ENCODE measurements around the gene MDP1. TPM values are rescaled to one million over a fixed set of nuclear protein-coding genes. Genes with fewer than 3 reads are reported as not detected.

MDP1 gene
- total RNA-seq, 1 donor from 2014 or later, result 18.4 TPM

DNA sequence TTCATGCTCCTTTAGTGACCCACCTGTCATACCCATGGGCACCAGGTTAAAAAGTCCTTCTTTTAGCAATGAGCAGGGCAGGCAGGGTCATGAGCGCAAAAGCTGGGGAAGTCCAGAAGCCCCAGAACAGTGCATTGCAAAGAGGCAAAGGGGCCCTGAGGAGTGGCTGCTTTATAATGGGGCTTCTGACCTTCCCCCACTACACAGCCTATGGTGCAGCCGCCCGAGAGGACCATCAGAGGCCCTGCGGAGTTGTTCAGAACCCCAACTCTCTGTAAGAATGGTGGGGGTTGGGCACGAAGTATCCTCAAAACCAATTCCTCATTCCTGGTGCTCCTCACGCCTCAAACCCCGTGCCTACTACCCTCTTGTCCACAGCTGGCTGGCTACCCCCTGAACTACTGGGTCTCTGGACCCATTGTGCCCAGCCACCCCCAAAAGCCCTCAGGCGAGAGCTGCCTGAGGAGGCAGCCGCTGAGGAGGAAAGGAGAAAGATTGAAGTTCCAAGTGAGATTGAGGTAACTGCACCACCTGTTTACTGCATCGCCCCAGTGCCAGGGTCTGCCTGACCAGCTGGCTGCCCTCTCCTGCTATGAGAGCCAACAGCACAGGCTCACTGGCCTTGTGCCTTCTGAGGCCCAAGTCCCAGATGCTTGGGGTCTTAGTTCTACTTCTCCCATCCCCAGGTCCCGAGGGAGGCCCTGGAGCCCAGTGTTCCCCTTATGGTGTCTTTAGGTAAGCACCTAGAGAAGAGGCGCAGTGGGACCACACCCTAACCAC lies 37.3 kb downstream of the MDP1 start:
- H3K9me3 Mint-ChIP-seq, result no peaks in the 10 kb centered on the region
- no peak for DNase-seq (ENCODE audit: low spot score in 2 of 2, unreplicated experiment in 2 of 2)
- peaks cover 30% of the 10 kb centered on the region for H3K36me3 Mint-ChIP-seq
- peak overlapping the region; percentile 66 for H3K27ac Mint-ChIP-seq
- peaks cover 32% of the 10 kb centered on the region for H3K4me1 Mint-ChIP-seq
- TF ChIP-seq, protein P1, sequence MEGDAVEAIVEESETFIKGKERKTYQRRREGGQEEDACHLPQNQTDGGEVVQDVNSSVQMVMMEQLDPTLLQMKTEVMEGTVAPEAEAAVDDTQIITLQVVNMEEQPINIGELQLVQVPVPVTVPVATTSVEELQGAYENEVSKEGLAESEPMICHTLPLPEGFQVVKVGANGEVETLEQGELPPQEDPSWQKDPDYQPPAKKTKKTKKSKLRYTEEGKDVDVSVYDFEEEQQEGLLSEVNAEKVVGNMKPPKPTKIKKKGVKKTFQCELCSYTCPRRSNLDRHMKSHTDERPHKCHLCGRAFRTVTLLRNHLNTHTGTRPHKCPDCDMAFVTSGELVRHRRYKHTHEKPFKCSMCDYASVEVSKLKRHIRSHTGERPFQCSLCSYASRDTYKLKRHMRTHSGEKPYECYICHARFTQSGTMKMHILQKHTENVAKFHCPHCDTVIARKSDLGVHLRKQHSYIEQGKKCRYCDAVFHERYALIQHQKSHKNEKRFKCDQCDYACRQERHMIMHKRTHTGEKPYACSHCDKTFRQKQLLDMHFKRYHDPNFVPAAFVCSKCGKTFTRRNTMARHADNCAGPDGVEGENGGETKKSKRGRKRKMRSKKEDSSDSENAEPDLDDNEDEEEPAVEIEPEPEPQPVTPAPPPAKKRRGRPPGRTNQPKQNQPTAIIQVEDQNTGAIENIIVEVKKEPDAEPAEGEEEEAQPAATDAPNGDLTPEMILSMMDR (IDR thresholded peaks at IDR 0.05; ENCODE audit: unreplicated experiment), result no peak
- H3K4me3 Mint-ChIP-seq, result no peak overlapping the region
- H3K27me3 Mint-ChIP-seq (ENCODE audit: low read depth), result no peaks in the 10 kb centered on the region

DNA sequence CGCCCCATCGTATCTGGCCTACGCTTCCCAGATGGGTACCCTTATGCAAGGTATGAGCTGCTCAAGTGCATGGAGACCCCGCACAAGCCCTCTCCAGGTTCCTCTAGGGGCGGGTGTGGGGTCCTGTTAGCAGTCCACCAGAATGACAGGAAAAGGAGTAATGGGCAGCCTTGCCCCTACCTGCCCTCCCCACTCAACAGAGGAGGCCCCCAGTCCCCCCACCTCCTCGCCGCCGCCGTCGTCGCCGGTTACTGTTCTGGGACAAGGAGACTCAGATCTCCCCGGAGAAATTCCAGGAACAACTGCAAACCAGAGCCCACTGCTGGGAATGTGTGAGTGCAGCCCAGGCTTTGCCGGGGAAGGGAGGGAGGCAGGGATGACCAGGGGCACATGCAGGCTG lies 38.0 kb downstream of the MDP1 start:
- Mint-ChIP-seq H3K4me3 (no peak overlapping the region), H3K27ac (peak overlapping the region; percentile 59), H3K4me1 (peaks cover 39% of the 10 kb centered on the region), H3K27me3 (ENCODE audit: low read depth) (no peaks in the 10 kb centered on the region), H3K9me3 (no peaks in the 10 kb centered on the region), H3K36me3 (peaks cover 26% of the 10 kb centered on the region)
- TF ChIP-seq, protein P1 (IDR thresholded peaks at IDR 0.05; ENCODE audit: unreplicated experiment), result no peak
- no peak for DNase-seq (ENCODE audit: low spot score in 2 of 2, unreplicated experiment in 2 of 2)

DNA sequence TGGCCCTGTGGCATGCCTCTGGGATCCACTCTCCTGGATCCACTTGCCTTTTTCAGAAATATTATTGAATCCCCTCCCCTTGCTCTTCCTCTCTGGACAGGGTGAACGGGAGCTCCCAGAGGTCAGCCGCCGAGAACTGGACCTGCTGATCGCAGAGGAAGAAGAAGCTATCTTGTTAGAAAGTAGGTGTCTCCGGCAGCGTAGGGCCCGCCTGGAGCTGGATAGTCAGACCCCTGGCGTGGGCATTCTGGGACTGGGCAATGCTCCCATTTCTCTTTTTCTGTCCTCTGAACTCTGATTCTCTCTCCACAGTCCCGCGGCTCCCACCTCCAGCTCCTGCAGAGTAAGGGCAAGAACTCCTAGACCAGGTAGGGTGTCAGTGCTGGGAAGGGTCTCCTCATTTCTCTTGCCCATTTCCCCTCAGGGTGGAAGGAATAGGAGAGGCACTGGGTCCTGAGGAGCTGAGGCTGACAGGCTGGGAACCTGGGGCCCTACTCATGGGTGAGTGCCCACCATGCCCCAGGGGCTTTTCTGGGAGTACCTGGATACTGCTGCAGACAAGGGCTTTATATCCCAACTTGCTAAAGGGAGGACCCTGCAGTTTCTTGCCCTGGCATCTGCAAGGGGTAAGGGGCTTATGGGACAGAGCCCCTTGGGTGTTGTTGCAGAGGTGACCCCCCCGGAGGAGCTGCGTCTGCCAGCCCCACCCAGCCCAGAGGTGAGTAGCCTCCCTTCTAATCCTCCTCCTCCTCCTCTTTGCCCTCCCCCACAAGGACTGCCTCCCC lies 38.6 kb downstream of the MDP1 start:
- Mint-ChIP-seq H3K4me1 (peaks cover 43% of the 10 kb centered on the region), H3K27ac (peak overlapping the region; percentile 82), H3K9me3 (no peaks in the 10 kb centered on the region), H3K36me3 (peaks cover 26% of the 10 kb centered on the region), H3K4me3 (peak overlapping the region; percentile 30), H3K27me3 (ENCODE audit: low read depth) (no peaks in the 10 kb centered on the region)
- DNase-seq (ENCODE audit: low spot score in 2 of 2, unreplicated experiment in 2 of 2), result no peak
- TF ChIP-seq, protein P1 (IDR thresholded peaks at IDR 0.05; ENCODE audit: unreplicated experiment), result no peak

DNA sequence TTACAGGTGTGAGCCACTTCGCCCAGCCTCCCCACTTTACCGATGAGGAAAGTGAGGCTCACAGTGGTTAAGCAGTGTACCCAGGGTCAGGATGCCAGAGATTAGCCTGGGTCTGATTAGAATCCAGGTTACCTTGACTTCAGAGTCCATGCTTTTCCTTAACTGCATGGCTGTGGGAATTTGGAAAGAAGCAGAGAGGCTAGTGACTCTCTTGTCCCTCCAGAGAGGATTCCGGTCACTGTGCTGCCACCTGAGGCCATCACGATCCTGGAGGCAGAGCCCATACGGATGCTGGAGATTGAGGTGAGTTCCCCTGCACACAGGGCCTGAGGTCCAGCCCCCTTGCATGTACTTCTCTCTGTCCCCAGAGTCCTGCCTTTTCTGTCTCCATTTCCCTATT lies 39.3 kb downstream of the MDP1 start:
- H3K27ac Mint-ChIP-seq, result peak overlapping the region; percentile 82
- H3K27me3 Mint-ChIP-seq (ENCODE audit: low read depth), result no peaks in the 10 kb centered on the region
- no peak for DNase-seq (ENCODE audit: low spot score in 2 of 2, unreplicated experiment in 2 of 2)
- H3K36me3 Mint-ChIP-seq, result peaks cover 26% of the 10 kb centered on the region
- peaks cover 47% of the 10 kb centered on the region for H3K4me1 Mint-ChIP-seq
- H3K4me3 Mint-ChIP-seq, result no peak overlapping the region
- no peaks in the 10 kb centered on the region for H3K9me3 Mint-ChIP-seq
- TF ChIP-seq, protein P1 (IDR thresholded peaks at IDR 0.05; ENCODE audit: unreplicated experiment), result no peak

DNA sequence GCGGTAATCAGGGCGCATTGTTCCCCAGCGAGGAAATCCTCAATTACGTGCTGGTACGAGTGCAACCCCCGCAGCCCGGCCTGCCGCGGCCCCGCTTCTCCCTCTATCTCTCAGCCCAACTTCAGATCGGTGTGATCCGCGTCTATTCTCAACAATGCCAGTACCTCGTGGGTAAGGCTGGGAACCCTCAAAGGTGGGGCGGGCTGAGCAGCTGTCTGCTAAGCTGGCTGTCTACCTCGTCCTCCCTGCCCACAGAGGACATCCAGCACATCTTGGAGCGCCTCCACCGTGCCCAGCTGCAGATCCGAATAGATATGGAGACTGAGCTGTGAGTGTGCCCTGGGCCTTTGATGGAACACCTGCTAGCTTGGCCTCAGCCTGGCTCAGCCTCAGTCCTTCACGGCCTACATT lies 43.0 kb downstream of the MDP1 start:
- Mint-ChIP-seq H3K27me3 (ENCODE audit: low read depth) (no peaks in the 10 kb centered on the region), H3K4me1 (peaks cover 50% of the 10 kb centered on the region), H3K4me3 (peak overlapping the region; percentile 83), H3K36me3 (peaks cover 25% of the 10 kb centered on the region), H3K9me3 (no peaks in the 10 kb centered on the region), H3K27ac (peak overlapping the region; percentile 94)
- DNase-seq (ENCODE audit: low spot score in 2 of 2, unreplicated experiment in 2 of 2), result no peak
- TF ChIP-seq, protein P1 (IDR thresholded peaks at IDR 0.05; ENCODE audit: unreplicated experiment), result no peak
